ENCODE measurements around the gene ECI1.

Gene ECI1

DNA sequence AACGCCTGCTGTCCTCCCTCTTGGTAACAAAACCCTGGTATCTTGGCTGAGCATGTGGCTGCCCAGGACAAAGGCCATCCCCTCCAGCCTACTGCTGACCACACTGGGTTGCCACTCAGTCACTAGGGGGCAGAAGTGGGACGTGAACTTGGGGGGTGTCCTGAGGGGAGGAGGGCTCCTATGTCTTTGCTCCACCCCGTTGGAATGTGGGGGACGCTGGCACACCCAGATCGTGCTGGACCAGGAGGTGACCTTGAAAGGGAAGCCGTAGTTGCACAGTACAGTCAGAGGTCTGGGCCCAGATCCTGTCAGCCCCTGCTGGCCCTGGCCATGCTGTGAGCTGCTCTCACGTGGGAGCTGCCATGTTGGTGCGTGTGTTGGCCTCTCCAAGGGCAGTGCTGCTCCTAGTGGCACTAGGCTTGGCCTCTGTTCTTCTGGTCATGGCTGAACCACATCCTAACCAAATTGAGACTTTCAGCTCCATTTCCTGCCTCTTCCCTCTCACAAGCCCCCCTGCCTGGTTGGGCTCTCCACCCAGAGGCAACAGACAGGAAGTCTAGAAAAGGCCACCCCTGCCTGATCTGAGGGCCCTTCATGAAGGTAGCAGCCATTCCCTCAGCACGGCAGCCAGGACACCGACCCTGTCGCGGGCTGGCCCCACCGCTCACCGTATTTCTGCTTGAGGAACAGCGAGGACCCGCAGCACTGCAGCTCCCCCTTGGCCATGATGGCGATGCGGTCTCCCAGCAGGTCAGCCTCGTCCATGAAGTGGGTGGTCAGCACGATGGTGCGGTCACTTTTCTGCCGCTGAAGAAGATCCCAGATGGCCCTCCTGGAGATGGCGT lies 45.5 kb upstream of the ECI1 start:
- Mint-ChIP-seq H3K27me3 (ENCODE audit: low read depth, poor library complexity) (peaks cover 21% of the 10 kb centered on the region), H3K27ac (no peak overlapping the region), H3K4me1 (no peaks in the 10 kb centered on the region), H3K36me3 (ENCODE audit: low read depth) (no peaks in the 10 kb centered on the region), H3K4me3 (no peak overlapping the region), H3K9me3 (no peaks in the 10 kb centered on the region)
- DNase-seq: no peak
- TF ChIP-seq, protein P1, sequence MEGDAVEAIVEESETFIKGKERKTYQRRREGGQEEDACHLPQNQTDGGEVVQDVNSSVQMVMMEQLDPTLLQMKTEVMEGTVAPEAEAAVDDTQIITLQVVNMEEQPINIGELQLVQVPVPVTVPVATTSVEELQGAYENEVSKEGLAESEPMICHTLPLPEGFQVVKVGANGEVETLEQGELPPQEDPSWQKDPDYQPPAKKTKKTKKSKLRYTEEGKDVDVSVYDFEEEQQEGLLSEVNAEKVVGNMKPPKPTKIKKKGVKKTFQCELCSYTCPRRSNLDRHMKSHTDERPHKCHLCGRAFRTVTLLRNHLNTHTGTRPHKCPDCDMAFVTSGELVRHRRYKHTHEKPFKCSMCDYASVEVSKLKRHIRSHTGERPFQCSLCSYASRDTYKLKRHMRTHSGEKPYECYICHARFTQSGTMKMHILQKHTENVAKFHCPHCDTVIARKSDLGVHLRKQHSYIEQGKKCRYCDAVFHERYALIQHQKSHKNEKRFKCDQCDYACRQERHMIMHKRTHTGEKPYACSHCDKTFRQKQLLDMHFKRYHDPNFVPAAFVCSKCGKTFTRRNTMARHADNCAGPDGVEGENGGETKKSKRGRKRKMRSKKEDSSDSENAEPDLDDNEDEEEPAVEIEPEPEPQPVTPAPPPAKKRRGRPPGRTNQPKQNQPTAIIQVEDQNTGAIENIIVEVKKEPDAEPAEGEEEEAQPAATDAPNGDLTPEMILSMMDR (IDR thresholded peaks at IDR 0.05): no peak

DNA sequence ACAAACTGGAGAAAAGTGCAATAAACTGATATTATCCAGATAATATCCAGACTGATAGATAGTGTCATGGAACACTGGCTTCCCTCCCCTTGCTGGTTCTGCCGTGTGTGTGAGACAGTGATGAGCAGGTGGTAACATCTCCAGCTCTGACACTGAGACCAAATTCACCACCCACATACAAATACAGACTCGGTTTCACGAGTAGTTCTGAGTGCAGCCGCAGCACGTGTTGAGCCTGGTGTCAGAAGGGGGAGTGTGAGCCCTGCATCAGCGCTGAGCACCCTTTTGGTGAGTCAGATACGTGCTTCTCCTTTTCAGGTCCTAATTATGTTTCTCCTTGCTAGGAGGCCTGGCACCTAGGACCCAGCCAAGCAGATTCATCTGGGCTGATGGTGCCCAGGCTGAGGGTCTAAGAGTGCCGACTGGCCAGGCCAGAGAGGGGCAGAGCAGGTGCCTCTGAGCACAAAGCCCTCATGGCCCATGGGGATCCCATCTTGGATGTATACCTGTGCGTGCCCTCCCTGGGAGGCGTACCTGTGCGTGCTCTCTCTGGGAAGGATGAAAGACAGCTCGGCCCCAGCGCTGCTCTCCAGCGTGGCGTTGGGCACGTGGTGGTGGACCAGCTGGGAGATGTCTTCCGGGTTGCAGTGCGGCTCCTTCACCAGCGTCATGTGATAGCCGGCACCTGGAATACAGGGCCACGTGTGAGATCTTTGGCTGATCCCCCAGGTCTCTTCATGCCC lies 43.8 kb upstream of the ECI1 start:
- H3K27ac Mint-ChIP-seq: no peak overlapping the region
- H3K9me3 Mint-ChIP-seq: no peaks in the 10 kb centered on the region
- no peak overlapping the region for H3K4me3 Mint-ChIP-seq
- H3K27me3 Mint-ChIP-seq (ENCODE audit: low read depth, poor library complexity): peaks cover 16% of the 10 kb centered on the region
- TF ChIP-seq, protein P1 (IDR thresholded peaks at IDR 0.05): no peak
- H3K4me1 Mint-ChIP-seq: no peaks in the 10 kb centered on the region
- DNase-seq: no peak
- H3K36me3 Mint-ChIP-seq (ENCODE audit: low read depth): no peaks in the 10 kb centered on the region

DNA sequence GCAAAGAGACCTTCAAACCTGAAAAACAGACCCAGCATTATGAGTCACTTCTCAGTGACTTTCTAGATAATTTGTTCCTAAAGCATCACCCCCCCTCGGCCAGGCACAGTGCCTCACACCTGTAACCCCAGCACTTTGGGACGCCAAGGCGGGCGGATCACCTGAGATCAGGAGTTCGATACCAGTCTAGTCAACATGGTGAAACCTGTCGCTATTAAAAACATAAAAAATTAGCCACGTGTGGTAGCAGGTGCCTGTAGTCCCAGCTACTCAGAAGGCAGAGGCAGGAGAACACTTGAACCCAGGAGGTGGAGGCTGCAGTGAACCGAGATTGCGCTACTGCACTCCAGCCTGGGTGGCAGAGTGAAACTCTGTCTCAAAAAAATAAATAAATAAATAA lies 40.8 kb upstream of the ECI1 start:
- Mint-ChIP-seq H3K4me1 (peaks cover 4% of the 10 kb centered on the region), H3K27me3 (ENCODE audit: low read depth, poor library complexity) (peaks cover 22% of the 10 kb centered on the region), H3K9me3 (no peaks in the 10 kb centered on the region), H3K27ac (no peak overlapping the region), H3K4me3 (no peak overlapping the region), H3K36me3 (ENCODE audit: low read depth) (no peaks in the 10 kb centered on the region)
- TF ChIP-seq, protein P1 (IDR thresholded peaks at IDR 0.05): no peak
- DNase-seq: no peak

- H3K27ac Mint-ChIP-seq: no peak overlapping the region
- H3K9me3 Mint-ChIP-seq: no peaks in the 10 kb centered on the region
- H3K27me3 Mint-ChIP-seq (ENCODE audit: low read depth, poor library complexity): peaks cover 24% of the 10 kb centered on the region
- H3K4me3 Mint-ChIP-seq: no peak overlapping the region
- no peak for DNase-seq
- peaks cover 5% of the 10 kb centered on the region for H3K4me1 Mint-ChIP-seq
- TF ChIP-seq, protein P1 (IDR thresholded peaks at IDR 0.05): no peak
- no peaks in the 10 kb centered on the region for H3K36me3 Mint-ChIP-seq (ENCODE audit: low read depth)
Measured at GRCh38 chr16:2289282-2289681, 37.9 kb upstream of the ECI1 start.

DNA sequence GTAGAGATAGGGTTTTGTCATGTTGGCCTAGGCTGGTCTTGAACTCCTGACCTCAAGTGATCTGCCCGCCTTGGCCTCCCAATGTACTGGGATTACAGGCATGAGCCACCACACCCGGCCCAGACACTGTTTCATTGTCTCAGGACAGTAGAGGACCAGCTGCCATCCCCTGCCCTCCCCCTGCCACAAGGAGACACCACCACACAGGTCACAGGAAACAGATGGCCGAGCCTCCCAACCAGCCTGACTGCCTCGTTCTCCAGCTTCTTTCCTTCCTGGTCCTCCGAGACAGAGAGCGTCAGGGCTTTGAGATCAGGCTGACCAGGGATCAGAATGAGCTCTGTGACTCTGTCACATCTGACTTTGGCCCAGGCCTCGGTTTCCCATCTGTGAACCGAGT lies 37.3 kb upstream of the ECI1 start:
- TF ChIP-seq, protein P1 (IDR thresholded peaks at IDR 0.05): no peak
- H3K4me3 Mint-ChIP-seq: no peak overlapping the region
- no peak overlapping the region for H3K27ac Mint-ChIP-seq
- H3K4me1 Mint-ChIP-seq: peaks cover 11% of the 10 kb centered on the region
- H3K9me3 Mint-ChIP-seq: no peaks in the 10 kb centered on the region
- H3K27me3 Mint-ChIP-seq (ENCODE audit: low read depth, poor library complexity): peaks cover 23% of the 10 kb centered on the region
- H3K36me3 Mint-ChIP-seq (ENCODE audit: low read depth): no peaks in the 10 kb centered on the region
- no peak for DNase-seq
